Fibroblast of the conjunctiva (primary cell): ENCODE results near the gene RBM11.
"Not testable (repeated sequence)": the region's sequence is repeated elsewhere in the genome, so short reads cannot be mapped to it uniquely, and the experiment has no call there.

Source experiments
- DNase-seq: peaks from one replicate; pipeline ENCODE4 v3.0.0-alpha.2; 2010; ENCODE audit warnings: low read depth

Gene RBM11, protein sequence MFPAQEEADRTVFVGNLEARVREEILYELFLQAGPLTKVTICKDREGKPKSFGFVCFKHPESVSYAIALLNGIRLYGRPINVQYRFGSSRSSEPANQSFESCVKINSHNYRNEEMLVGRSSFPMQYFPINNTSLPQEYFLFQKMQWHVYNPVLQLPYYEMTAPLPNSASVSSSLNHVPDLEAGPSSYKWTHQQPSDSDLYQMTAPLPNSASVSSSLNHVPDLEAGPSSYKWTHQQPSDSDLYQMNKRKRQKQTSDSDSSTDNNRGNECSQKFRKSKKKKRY

DNA sequence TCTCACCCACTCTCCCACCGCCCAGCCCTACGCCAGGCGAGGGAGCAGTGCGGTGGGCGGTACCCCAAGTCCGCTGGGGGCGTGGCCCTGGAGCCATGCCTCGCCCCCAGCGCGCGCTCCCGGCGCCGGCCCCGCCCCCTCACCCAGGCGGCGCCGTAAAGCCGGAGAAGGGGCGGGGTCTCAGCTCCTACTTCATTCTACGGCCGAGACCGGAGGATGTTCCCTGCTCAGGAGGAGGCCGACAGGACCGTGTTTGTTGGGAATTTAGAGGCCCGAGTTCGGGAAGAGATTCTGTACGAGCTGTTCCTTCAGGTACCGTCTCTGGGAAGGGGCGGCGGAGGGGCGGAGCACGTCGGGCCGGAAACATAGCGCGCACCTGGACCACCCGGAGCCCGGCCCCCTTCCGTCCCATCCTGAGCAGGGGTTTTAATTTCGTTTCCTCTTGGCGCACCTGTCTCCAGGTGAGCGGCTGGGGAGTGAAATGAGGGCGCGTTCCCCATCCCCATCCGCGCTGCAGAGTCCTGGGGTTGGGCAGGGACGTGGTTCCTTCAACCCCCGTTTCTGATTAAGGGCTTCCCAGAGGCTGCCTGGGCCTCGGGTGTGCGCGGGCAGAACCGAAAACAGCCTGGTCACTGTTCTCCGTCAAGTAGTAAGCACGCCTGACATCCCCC is at the start of gene RBM11:
TSS of gene RBM11 (plus strand) at position 187 of the 671 bp plus-strand sequence. CDS start at position 217, 30 bp downstream.
- peak; percentile 9 for DNase-seq

DNA sequence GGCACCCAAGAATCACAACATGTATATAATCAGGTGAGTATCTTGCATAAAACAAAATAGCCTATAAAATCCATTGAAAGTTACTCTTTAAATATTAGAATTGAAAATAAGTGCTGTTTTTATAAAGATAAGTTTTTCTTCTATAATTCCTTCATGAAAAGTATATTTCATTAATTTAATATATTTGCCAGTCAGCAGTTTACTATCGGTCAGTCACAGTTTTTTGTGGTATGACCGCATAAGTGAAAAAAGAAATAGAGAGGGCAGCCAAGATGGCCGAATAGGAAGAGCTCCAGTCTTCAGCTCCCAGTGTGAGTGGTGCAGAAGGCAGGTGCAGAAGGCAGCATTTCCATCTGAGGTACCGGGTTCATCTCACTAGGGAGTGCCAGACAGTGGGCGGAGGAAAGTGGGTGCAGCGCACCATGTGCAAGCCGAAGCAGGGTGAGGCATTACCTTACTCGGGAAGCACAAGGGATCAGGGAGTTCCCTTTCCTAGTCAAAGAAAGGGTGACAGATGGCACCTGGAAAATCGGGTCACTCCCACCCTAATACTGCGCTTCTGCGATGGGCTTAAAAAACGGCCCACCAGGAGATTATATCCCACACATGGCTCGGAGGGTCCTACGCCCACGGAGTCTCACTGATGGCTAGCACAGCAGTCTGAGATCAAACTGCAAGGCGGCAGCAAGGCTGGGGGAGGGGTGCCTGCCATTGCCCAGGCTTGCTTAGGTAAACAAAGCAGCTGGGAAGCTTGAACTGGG is 49.3 kb upstream of the RBM11 start:
- DNase-seq: not testable (repeated sequence)

DNA sequence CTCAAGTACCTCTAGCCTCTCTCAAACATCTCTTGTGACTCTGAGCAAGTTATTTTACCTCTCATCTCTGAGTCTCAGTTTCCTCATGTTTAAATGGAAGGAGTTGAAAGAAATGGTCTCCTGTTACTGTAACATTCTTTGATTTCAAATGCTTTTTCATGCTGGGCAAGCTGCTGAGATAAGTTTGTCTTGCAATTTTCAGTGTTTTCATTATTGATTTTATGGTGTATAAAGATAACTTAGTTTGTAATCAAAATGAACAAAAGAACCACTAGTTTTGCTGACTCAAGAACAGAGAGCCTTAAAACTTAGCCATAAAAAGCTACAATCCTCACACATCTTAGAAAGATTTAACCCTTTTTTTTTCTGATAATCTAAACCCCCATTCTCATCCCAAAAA is 9.7 kb upstream of the RBM11 start:
- no peak for DNase-seq

DNA sequence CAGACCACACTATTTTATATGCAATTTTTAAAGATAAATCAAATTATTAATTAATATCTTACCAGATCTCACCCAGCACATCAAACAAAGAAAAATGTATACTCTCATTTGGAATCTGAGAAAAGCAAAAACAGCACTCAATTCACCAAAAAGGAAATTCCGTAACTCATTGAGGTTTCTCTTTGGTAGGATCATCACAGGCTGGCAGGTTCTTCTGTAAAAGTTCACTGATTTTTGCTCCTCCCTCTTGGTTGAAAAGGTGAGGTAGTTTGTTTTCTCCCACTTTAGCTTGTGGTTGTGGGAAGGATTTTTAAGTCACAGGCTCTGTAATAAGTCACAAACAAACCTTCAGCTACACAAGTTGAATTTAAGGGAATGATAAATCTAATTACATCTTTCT is 5.2 kb upstream of the RBM11 start, which contains the start of gene LIPI:
TSS of gene LIPI (minus strand) at position 218 of the 400 bp plus-strand sequence. CDS start at position 108, 110 bp downstream.
- no peak for DNase-seq

DNA sequence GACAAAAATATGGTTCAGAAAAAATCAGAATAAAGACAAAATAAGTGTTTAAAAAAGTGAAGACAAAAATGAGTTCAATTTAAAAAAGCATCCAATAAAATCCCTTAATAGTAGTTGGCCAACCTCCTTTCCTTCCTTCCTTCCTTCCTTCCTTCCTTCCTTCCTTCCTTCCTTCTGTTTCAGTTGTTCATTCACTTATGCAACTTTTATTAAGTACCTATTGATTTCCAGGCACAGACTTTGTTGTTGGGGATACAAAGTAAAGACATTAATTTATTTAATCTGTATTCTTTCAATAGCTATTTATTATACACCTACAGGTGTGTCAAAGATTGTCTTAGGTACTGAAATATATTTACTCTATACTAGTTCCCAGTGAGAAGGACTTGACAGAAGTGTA is 2.8 kb upstream of the RBM11 start:
- DNase-seq: no peak

DNA sequence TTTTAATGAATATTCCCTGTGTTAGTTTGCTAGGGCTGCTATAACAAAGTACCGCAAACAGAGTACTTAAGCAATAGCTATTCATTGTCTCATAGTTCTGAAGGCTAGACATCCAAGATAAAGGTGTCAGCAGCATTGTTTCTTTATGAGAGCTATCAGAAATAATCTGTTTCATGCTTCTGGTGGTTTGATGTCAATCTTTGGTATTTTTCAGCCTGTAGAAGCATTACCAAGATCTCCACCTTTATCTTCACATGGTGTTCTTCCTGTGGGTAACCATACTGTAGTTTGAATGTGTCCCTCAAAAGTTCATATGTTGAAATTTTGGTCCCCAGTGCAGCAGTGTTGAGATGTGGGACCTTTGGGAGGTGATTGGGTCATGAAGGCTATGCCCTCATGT is 7.4 kb downstream of the RBM11 start:
- no peak for DNase-seq

DNA sequence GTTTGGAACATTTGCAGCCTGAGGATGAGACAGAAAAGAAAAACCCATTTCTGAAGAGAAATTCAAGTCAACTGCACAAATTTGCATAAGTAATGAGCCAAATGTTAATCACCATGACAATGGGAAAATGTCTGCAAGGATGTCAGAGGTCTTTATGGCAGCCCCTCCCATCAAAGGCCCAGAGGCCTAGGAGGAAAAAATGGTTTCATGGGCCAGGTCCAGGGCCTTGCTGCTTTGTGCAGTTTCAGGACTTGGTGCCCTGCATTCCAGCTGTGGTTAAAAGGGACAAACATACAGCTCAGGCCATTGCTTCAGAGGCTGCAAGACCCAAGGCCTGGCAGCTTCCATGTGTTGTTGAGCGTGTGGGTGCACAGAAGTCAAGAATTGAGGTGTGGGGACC is 13.4 kb downstream of the RBM11 start:
- DNase-seq: no peak

DNA sequence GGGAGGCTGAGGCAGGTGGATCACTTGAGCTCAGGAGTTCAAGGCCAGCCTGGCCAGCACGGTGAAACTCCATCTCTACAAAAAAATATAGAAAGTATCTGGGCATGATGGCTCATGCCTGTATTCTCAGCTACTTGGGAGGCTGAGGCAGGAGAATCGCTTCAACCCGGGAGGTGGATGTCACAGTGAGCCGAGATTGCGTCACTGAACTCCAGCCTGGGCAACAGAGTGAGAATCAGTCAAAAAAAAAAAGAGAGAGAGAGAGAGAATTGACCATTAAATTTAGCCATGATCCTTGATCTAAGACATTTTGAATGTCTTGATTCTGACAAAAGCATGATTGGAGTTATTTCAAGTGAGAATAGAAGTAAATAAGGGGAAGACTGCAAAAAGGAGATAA is 19.1 kb downstream of the RBM11 start:
- no peak for DNase-seq

DNA sequence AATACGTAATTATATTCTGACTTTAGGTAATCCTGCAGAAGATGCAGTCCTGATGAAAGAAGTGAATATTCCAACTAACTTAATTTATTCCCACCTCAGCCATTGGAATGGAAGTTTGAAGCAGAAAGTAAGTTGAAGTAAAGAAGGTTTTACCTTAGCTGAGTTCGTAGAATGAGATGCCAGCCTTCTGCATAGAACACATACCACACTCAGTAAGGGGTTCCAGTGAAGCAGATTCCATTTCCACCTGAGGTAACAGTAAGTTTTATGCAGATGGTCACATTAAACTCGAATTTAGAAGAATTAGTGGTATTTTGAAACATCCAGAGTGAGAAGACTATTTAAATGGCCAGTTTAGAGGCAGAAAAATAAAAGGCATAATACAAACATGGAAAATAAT is 20.2 kb downstream of the RBM11 start:
- no peak for DNase-seq

DNA sequence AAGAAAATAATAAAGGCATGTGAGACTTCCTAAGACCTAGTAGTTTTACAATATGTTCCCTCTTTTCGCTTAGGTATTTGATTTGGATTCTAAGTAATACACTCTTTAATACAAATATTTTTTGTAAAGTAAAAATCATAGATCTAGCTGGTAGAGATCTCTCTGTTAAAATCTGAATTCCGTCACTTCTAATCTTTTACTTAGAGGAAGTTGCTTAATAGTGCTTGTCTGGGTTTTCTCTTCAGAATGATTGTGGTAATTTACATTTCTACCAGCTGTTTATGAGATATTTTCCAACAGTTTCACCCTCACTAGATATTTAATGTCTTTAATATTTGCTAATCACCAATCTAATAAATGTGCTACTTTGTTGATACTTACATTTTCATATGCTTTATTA is 23.3 kb downstream of the RBM11 start:
- no peak for DNase-seq

DNA sequence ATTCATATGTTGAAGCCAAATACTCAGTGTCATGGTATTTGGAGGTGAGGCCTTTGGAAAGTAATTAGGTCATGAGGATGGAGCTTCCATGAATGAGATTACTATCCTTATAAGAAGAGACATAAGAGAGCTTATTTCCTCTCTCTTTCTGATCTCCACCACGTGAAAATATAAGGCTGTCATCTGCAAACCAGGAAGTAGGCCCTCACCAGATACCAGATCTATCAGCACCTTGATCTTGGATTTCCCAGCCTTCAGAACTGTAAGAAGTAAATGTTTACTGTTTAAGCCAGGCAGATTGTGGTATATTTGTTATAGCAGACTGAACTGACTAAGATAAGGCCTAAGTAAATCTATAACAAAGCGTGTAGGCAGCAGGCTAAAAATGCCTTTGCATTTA is 25.3 kb downstream of the RBM11 start:
- DNase-seq: no peak

DNA sequence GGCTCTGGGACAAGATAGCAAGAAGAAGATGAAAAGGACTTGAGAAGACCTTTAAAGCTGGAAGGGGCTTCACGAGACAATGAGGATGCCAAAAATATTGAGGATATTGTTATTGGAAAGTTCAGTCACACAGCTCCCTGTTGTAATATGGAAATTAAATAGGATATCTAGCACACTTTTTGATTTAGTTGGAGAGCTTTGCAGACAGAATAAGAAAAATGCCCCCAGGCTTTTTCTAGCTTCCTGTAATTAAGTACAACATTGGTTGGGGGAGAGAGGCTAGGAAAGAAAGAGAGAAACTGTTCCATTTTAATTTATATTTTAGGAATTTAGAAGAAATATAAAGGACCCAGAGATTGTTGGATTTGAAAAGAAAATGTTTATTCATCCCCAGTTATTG is 27.5 kb downstream of the RBM11 start:
- DNase-seq: no peak

DNA sequence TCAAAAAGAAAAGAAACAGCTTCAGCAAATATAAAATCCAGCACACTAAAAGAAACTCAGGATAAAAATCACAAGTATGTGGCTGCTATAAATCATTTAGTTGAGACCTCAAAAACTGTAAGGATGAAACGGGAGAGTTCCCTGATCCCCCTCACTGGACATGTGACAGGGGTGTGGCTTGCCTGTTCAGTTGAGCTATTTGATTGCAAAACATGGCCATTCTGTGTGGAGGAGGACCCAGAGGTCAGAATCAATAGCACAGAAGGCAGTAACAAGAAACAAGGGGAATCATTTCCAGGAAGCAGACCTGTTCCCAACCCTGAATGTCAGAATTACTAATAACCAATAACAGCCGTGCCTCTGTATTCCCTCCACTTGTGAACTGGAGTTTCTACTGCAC is 27.9 kb downstream of the RBM11 start:
- DNase-seq: no peak

DNA sequence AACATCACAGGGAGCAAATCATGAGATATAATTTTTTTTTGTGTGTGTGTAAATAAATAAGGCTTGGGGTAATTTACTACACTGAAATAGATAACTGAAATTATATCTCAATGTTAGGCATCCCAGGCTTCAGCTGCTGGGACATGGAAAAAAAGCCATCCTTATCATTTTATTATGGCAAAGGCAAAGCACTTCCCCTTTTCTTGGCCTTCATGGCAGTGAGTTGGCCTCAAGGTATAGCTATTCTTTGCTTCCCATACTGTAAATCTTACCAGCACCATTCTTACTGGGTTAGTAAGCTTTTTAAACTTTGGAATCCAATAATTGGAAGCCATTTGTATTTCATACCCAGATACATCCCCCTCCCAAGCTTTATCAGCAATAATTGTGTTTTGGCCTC is 29.0 kb downstream of the RBM11 start:
- DNase-seq: no peak

DNA sequence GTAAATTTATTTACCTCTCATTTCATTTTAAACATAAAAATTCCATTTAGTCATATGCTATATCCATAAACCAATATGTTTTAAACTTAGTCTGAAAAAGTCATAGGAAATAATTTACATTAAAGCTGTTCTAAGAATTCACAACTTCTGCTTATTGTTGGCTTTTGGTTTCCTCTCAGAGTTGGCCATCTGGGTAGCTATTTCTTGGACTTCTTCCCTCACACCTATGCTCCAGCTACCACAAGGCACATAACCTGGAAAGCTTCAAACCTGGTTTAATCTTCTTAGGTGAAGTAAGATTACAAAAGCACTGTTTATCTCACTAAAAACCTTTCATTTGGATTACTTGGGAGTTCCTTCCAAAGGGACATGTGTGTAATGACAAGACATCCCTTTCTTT is 29.8 kb downstream of the RBM11 start:
- DNase-seq: no peak

DNA sequence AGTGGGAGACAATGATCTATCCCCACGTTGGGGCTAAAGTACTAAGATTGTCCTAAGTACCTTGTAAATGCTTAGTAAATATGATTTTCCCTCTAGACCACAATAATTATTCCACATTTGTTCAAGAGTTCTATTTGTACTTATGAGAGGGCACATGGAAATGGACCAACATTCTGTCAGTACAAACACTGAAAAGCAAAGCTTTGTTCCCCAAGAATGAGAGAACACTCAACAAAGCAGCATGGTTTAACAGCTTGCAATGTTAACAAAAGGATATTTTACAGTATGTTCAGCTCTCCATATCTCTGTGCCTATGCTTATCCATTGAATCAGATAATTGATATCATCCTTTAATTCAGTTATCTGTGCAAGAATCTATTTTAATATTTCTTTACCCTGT is 35.4 kb downstream of the RBM11 start:
- no peak for DNase-seq

DNA sequence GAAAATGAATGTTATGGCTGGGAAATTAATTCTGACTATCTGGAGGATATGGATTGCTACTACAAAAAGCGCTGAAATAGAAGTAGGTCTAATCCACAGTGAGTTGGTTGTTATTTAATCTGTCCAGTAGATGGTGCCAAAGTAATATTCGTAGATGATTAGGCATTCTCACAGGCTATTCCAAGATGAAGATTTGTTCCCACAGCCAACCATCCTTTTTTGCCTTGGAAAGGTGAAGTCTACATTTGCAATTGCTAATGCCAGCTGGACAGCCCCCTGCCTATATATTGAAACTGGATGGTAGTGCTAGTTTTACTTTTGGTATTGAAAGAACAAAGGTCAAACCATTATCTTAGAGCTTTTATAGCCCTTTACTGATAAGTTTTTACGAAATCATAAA is 43.8 kb downstream of the RBM11 start:
- peak; percentile 34 for DNase-seq

DNA sequence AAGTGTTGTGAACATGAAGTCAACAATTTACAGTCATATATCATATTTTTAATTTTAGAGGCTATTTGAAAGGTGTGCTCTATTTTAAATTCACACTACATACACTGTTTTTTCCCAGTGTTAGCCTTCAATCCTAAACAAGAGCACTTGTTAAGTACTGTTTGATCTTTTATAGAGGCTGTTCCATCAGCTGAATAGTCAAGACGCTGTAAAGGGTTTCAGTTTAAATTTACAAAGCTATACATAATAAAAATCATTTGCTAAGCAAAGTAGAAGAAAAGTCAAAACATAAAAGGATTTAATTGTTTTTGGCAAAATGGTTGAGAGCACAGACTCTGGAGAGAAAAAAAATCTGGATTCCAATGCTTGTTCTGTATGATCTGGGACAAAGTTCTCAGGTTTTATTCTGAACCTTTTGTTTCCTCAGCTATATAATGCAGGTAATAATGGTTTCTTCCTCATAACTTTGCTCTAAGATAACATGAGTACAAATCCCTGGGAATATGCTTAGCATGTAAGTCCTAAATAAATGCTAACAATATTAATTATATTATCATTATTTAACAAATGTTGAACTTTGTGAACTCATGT is 44.3 kb downstream of the RBM11 start:
- no peak for DNase-seq

DNA sequence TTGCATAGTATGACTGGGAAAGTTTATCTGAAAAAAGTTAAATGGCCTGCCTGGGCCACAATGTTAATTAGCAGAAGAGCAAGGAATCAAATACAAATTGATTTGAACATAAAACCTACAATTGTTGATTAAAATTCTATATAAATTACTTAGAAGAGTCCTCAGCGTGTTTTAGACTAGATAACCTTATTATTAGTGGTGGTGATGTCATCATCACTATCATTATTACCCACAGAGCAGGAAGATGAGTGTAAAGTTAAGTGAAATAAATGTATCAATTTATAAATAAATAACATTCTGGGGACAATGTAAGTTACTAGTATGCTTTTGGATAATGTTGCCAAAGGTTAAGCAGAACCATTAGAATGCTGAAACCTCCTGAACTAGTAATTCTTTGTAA is 46.1 kb downstream of the RBM11 start:
- no peak for DNase-seq

DNA sequence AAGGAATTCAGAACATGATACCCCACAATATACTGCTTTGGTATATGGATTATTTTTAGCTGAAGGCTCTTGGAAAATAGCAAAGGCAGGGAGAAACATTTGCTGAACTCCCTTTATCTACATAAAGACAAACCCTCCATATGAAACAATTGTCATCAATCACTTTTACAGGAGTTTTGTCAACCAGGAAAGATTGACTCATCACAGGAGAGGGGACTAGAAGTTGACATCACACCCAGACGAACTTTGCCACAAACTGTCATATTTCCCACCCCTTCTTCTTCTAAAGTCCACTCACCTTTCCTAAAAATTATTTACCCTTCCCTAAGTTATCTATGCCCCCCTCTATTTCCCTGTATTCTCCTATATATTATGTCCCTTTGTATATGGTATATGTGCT is 47.9 kb downstream of the RBM11 start:
- DNase-seq: no peak

DNA sequence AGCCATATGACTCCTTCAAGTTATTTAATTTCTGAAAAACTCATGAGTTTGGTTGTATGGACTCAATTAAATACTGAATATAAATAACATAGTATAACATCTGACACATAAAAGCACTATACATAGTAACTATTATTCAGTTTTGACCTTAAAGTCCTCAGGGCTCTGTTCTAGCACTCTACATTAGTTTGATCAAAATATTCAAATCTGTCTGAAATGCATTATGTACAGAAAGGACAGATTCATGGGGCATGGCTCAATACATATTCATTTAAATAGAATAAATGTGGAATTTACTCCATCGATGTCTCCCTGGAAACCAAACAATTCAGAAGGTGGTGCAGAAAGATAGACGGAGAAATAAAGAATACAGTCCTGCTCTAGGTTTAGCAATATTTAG is 49.1 kb downstream of the RBM11 start:
- DNase-seq: no peak

DNA sequence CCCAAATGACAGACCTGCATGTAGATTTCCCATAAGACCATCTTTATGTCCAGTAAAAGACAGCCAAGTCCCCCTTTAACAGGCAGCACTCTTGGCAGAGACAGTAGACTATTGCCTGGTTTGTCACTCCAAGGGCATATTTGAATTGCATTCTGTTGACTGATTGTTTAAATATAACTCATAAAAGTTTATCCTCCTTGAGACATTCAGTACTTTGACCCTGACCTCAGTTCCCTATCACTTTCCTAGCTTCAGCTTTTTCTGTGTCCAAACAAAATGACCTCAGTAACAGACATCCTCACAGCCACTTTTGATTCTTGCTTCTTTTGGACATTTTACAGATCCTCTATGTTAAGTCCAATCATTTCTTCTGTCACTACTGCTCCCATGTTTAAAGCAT is 51.1 kb downstream of the RBM11 start:
- no peak for DNase-seq

DNA sequence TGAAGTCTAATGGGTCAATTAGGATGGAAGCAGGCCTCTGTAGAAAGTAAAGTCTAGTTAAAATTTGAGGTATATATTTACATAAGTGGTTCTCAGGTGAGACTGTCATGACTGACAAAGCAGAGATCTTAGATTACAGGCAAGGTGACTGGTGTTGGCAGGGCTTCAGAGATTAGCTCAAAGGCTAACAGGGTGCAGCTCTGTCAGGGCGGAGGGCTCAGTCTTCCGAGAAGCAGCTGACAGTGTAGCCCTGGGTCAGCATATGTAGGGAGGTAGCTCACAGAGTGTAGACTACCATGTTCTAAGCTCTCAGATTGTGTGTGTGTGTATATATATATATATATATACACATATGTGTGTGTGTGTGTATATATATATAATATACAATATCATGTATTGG is 54.7 kb downstream of the RBM11 start:
- no peak for DNase-seq
